DMS79 treated with DMSO at 0.1 percent for 48 hours (cell line): ENCODE measurements around the gene GRIA4.

ENCODE experiments used
- DNase-seq: peaks from one replicate; lab custom pipeline; 2025; lab: John Stamatoyannopoulos, UW

Gene GRIA4

DNA sequence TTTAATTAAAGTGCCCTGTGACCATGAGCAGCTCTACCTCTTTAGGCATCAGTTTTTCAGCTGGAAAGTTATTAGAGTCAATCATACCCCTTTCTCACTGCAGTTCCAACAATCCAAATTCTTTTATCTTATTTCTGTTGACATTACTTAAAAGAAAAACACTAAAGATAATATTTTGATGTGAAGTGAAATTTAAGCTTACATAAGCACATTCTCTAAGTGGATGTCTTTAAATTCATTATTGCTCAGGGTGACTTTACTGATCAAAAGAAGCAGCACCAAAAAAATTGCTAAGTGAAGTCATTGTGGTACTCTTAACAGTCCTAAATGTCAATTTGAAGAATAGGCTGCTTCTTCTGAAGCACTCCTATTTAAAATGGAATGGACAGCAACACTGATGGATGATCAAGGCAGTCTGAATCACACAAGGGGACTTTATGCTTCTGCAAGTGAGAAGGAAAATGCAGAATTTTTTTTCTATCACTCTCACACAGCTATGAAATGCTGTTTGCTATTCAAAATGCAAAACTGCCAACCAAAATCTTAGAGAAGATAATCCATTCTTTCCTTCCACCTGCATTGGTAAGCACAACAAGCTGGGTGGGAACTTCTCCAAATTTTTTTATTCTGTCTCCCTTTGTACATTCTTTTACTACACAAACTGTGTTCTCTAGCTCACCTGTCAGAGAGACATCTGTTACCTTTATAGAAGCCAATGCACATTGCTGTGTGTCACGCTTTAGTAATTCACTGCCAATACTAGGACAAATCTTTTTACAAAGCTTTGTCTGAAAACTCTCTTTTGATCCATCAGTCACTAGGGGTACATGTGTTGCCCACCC lies 179.9 kb downstream of the GRIA4 start:
- no peak for DNase-seq

DNA sequence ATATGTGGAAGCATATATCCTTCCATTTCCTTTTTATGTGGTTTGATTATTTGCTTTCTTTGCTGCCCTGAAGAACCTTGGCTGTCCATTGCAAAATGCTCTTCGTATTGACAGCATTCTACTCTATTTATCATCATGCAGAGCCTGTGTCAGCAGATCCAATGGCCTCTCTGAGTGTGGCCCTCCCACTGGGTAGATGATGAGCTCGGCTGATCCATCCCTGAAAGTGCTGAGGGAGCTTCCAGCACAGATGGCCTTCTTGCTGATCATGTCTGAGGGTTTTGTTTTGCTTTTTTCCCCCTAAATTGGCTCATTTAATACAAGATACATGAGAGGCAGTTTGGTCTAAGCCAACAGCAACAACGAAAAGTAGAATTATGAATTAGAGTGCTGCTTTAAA lies 181.0 kb downstream of the GRIA4 start:
- no peak for DNase-seq

DNA sequence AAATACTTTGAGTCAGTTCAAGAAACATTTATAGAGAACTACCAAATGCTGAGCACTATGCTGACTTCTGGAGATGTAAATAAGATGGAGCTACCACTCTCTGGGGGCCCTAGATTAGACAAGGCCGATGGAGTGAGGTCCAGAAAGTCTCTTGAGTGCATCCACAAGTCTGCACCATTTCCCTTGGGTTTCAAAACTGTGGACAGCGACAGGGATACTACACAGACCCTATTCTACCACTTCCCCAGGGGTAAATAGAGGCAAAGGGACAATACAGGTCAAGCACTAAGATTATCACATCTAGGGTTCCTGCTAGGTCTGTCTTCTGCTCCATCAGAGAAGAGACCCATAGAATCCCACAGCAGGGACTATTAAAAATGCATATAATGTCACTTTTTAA lies 183.2 kb downstream of the GRIA4 start:
- no peak for DNase-seq

DNA sequence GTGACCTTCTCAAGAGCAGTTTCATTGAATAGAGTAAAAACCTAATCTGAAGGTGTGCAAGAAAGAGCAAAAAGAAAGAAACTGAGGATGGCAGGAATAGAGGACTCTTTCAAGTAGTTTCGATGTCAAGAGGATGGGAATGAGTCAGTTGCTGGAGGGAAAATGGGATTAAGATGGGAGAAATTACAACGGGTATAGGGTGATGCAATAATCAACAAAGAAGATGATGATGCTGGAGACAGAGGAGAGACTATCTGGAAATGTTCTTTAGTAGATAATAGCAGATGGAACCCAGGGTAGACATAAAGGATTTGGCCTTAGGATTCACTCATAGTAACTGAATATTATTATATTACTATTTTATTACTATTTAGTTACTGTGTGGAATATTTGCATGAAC lies 189.4 kb downstream of the GRIA4 start:
- DNase-seq: no peak

DNA sequence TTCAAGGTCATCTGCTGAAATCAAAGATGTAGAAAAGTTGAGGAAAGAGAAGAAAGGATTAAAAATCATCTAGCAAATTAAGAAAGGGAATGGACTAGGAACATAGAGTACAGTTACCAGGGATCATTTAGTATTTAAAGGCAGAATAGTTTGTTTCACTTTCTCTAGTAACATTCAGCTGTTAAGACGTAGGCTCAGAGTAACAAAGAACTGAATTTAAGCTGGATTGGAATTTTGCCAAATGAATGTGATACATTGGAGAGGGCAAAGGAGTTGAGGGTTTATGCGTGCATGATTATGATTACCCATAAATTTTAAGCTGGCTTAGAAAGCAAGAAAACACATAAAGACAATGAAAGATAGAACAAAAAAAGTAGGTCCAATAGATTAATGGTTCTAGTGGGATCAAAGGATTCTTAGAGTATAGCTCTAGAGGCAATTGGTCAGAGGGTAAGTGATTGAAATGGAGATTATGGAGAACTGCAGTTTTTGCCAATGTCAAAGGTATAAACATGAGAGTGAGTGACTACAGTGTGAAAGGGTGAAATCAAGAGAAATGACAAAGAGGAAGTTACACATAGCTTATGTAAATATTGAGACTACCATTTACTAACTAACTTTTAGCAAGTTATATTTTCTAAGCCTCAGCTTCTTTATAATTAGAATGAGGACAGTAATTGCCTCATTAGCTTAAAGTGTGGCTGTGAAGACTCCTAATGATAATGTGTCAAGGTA lies 190.0 kb downstream of the GRIA4 start:
- DNase-seq: no peak

DNA sequence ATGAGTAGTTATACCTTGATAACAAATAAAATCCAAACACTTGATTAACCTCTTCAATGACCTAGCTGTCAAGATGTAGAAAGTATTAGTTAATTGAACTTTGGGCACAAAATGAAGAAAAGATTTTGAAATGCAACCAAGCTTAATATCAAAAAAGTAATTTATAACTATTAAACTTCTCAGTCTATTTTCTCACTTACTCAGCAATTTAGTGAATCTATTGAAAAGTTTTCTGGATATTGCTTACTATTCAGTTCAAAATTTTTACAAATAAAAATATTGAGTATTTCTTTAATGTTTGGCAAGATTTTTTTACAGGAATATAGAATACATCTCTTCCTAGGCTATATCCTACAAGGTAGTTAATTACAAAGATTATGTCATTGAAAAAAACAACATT lies 192.5 kb downstream of the GRIA4 start:
- DNase-seq: no peak

DNA sequence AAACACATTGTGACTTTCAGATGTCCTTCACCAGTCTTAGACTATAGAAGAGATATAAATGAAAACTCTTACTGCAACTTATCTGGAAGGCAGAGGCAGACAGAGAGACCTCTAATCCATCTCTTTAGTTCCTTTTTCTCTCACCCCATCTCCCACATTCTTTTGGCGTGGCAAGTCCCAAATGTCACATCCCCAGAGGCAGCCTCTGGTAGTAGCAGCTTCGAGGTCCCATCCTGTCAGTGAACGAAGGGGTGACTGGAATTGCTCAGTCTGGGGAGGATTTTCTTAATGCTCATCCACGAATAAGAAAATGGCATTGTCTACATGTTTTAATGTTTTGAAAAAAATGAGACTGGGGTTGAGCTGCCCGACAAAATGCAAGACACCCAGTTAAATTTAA lies 201.4 kb downstream of the GRIA4 start:
- DNase-seq: no peak

DNA sequence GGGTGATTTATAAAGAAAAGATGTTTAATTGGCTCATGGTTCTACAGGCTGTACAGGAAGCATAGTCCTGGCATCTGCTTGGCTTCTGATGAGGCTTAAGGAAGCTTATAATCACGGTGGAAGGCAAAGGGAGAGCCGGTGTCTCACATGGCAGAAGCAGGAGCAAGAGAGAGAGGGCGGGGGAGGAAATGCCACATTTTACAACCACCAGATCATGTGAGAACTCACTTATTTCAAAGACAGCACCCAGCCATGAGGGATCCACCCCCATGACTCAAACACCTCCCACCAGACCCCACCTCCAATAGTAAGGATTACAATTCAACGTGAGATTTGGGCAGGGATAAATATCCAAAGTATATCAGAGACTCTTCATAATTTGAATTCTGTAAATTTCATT lies 211.5 kb downstream of the GRIA4 start:
- no peak for DNase-seq

DNA sequence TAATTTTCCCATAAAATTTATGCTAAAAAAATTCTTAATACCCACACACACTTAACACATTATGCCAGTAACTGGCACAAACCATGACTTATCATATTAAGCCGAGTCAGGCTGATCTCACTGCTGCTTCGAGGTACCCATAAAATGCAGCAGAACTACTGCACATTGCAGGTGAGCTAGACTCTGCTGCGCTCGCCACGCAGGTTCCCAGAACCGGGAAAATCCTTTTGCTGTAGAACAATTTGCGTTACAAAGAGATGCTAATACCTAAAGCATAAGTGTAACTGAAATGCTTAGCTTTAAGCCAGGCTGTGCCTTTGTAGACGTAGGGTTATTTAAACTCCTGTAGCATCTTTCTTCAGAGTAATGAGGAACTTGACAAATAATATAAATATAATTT lies 211.9 kb downstream of the GRIA4 start:
- DNase-seq: no peak

DNA sequence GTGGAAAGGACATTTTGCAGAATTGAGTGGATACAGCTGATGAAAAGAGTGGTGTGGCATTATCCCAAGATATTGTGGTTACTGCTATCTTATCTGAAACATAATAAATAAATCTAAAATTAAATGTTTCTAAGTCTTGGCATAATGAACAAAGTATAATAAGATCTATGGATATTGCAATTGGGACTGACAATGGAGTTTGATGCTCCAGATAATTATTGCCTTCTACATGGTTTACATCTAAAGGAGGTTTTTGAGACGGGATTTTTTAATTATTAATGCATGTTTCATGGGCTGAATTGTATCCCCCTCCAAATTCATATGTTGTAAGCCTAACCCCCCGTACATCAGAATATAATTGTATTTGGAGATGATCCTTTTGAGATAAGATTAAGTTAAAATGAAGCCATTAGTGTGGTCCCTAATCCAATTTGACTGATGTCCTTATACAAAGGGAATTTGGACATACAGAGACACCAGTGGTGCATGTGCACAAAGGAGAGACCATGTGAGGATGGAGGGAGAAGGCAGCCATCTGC lies 213.7 kb downstream of the GRIA4 start:
- no peak for DNase-seq

DNA sequence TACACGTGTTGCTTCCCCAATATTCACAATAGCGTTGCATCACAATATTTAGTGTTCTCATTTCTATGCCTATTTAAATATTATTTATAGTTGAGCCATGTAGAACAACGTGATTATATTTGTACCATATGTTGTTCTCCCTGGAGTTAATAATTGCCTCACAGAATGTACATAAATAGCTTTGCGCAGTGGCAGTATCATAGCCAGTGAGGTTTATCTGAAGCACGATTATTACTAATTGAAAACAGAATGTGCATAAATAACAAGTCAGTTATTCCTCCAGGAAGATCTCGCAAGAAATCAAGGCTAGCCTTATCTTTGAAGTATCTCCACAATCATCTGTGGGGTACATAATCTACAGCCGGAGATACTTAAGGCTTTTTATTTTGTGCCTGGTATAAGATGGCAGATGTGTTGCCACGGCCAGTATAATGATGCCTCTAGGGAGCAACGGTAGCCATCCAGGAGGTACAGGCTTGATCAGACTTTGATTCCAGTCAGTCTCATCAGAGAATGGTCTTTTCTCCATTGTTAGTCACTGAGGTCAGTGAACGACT lies 214.7 kb downstream of the GRIA4 start:
- no peak for DNase-seq

DNA sequence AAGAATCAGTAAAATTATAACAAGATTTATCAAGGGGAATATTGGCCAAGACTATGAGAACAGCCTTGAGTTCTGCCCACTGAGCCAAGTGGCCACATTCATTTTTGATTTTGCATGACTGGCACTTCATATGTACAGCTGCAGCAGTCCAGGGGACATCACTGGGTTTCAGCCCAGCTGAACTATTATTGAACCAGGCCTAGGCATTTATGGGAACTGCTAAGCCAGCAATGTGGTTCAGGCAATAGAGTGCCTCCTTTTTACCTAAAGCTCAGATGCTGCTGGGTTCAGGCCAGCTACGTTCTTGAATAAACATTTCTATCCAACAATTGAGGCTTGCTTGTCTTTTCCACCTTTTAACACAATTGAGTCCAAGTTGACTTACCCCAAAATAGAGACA lies 215.3 kb downstream of the GRIA4 start:
- DNase-seq: no peak

DNA sequence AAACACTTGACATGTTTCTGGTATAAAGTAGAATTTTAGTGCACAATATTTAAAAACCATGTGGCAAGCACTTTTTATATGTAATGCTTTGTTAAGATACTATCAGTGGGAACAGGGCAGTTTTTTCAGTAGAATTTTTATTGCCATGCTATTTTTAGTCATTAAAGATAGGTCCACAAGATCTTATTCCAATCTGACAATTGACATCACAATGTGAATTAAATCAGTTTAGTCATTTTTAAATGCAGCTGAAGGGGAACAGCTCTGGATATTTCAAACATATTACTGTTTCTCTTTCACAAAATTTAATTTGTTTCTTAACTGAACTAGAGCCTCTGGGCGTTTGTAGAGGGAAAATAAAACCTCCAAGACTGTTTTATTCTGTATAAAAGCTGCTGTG lies 218.0 kb downstream of the GRIA4 start:
- DNase-seq: no peak

DNA sequence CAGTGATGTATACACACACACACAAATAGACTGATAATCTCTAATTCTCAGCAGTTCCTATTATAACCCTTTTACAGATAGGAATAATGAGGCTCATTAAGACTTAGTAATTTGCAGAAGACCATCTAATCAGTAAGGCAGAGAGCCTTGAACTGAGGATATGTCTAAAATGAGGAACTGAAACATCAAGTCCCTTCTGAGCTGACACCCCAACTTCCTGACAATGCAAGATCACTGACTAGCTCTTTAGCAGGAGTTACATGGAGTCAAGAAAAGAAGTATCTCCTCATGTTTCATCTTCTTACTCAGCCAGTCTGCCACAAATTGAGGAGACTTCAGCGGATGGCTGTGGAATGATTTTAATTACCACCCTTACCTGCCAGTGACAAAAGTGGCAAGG lies 219.2 kb downstream of the GRIA4 start:
- DNase-seq: no peak

DNA sequence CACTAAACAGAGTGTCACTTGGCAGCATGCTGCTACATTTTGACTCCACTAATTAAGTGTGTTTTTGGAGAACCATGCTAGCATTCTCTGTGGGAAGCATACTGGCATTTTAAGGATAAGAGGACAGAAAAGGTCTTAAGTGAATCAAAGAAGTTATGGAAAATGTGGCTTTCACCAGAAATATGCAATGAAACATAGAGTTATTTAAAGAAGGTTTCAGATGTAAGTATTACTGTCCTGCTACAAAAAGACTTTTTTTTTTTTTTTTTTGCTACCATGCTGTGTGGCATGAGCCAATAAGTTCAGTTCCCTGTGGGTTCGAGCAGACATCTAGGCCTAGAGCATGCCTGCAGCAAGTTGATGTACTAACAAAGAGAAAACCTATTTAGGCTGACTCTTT lies 224.6 kb downstream of the GRIA4 start:
- no peak for DNase-seq

DNA sequence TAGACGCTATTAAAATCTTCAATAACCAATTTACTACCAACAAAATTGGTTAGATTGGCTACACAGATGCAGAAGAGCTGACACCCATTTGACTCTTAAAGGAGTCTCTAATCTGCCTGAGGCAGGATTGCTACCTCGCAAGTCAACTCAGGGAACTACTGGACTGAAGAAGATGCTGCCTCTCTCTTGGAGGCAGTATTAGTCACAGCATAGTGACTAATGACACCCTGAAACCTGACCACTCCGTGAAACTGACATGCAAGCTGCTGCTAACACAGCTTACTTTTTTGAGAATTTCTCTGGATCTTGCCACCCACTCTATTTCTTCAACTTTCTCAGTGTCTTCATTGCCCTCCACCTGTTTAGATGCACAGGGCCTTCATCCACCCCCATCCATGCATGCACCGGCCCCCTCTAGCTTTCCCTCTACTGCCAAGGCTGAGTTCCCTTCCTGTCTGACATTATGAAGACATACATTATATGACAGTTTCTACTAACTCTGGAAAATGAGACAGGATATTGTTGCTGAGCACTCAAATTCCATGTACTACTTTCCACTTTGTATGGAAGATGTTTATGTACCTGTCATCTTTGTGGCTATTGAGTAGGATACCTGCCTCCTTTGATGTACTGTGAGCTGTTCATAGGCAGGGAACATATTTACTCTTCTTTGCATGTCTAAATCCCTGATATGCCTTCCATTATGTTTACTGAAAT lies 229.0 kb downstream of the GRIA4 start:
- no peak for DNase-seq

DNA sequence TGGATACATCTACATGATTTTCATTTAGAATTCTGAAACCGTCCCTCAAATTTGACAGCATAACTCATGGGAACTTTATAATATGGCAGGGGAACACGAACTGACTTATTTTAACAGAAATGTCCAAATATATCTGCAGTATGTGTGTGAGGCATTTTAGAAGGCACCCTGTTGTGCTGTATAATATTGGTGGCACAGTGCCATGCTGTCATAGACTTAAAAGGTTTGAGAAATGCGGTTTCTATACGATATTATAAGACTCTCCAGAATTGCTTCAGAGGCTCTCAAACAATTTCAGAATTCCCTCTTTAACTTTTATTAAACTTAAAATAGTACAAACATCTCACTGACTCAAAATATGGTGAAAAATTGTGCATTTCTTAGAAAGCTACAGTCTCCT lies 230.5 kb downstream of the GRIA4 start:
- DNase-seq: no peak

DNA sequence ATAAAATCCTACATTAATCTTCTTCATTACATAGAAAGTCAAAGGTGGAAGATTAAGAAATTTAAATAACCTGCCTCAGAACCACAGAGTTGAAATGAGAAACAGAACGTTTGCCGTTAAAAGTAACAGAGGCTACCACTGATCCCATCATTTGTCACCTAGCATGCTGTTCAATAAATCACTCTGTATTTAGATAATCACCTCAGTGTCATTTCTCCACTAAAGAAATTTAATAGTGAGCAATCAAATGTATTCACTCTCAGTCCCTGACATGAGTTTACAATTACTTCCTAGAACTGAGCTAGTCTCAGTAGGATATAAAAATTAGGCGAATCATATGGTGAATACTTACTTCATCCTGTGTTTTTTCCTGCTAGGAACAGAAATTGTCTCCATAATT lies 242.5 kb downstream of the GRIA4 start:
- DNase-seq: no peak

DNA sequence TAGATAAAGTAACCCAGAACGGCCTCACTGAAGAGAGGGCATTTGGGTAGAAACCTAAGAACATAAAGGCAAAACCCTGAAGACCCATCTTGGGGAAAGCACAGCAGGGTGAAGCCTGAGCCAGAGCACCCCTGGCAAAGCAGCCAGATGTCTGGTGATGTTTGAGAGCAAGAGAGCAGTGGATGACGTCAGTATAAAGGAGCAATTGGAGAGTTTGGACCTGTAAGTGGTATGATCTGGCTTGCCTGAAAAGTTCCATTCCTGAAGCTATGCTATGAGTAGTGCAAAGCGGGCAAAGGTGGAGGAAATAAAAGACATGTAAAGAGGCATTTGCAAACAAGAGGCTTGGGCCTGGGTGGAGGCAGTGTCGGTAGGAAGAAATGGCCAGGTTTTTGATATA lies 244.4 kb downstream of the GRIA4 start:
- no peak for DNase-seq

DNA sequence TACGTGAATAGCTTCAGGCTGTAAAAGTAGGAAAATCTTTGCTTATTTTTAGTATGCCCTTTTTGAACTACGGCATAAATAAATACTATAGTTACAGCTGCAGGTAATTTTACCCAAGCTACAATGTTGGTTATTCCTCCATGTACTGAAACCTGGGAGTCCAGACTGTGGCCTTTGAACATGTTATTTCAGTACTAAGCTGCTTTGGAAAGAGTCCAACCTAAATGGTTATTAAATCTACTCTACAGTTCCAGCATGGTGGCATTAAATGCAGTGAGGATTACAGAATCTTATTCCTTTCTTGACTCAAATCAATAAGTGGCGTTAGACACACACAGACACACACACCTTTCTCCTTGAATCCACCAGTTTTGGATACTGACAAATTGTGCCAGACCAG lies 247.1 kb downstream of the GRIA4 start:
- DNase-seq: no peak

DNA sequence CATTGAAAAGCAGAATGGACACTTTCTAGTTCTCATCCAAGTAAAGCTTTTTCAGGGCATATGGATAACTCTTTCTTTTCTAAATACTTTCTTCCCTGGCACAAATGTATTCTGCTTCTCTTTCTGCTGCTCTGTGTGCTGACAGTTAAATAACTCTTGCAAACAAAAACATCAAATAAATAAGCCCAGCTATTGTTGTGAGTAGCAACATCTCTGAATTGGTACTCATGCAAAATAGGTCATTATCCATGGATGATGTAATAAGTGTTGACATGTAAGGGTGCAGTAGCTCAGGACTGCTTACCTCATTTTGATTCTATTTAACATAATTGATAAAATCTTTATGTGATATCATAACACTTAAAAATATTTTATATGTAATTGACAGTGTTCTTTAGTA lies 247.9 kb downstream of the GRIA4 start:
- no peak for DNase-seq

DNA sequence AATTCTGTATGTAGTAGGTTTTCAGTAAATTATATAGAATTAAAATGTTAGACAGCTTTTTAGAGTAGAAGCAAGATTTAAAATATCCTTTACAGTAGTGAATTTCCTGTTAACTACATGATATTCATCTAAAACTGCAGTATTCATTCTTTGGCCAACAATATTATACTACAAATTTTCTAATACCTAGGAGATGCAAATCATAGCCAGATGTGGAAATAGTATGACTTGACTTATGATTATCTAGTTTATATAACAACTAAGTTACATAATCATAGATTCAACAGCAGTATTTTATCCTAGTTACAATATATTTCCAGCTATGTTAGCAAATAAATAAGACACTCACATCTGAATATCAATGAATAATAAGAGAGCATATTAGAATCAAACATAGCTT lies 249.0 kb downstream of the GRIA4 start:
- no peak for DNase-seq
